ENCODE measurements around the gene CLDN1.

CLDN1 gene

DNA sequence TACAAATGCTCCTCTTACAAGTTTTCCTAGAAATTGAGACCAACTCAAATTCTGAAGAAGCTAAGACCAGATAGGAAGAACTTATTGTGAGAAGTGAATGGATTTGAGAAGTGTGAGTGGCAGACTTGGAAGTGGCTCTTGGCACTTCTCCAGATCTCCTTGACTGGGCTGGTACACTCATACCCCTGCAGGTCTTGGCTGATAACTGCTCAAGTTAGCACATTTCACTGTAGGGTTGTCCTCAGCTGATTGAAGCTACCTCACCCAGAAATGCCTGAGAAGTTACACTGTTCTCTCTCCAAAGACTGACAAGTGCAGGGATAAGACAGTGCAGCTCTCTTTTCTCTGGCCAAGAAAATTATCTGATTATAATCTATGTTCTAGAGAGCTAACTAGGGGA is 16.5 kb upstream of the CLDN1 start:
- TF ChIP-seq, protein P1, sequence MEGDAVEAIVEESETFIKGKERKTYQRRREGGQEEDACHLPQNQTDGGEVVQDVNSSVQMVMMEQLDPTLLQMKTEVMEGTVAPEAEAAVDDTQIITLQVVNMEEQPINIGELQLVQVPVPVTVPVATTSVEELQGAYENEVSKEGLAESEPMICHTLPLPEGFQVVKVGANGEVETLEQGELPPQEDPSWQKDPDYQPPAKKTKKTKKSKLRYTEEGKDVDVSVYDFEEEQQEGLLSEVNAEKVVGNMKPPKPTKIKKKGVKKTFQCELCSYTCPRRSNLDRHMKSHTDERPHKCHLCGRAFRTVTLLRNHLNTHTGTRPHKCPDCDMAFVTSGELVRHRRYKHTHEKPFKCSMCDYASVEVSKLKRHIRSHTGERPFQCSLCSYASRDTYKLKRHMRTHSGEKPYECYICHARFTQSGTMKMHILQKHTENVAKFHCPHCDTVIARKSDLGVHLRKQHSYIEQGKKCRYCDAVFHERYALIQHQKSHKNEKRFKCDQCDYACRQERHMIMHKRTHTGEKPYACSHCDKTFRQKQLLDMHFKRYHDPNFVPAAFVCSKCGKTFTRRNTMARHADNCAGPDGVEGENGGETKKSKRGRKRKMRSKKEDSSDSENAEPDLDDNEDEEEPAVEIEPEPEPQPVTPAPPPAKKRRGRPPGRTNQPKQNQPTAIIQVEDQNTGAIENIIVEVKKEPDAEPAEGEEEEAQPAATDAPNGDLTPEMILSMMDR (IDR thresholded peaks at IDR 0.05; ENCODE audit: borderline replicate concordance, control extremely low read depth, extremely low read depth, insufficient read depth, missing control alignments) = no peak
- in situ Hi-C loops (cut with MboI; ENCODE audit: low sequenced_read_pairs, unreplicated experiment) = no loop called here
- no peak for DNase-seq (ENCODE audit: low spot score)

DNA sequence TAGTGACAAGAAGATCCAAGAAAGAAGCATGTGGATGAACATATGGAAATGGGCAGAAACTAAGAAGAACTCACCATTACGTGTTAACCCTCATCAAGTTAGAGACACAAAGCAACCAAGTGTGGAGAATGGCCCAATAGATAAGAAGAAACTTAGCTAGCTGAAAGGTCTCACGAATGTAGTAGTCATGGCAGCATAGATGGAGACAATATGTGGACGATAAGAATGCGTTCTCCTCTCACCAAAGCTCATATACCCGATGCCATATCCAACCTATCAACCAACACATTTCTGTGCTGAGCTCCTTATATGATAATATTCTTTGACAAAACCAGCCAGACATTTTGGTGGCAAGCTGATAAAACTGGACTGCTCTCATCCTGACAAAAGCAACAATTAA is 15.1 kb upstream of the CLDN1 start:
- no peak for DNase-seq (ENCODE audit: low spot score)
- TF ChIP-seq, protein P1 (IDR thresholded peaks at IDR 0.05; ENCODE audit: borderline replicate concordance, control extremely low read depth, extremely low read depth, insufficient read depth, missing control alignments) = no peak
- in situ Hi-C loops (cut with MboI; ENCODE audit: low sequenced_read_pairs, unreplicated experiment) = no loop called here

DNA sequence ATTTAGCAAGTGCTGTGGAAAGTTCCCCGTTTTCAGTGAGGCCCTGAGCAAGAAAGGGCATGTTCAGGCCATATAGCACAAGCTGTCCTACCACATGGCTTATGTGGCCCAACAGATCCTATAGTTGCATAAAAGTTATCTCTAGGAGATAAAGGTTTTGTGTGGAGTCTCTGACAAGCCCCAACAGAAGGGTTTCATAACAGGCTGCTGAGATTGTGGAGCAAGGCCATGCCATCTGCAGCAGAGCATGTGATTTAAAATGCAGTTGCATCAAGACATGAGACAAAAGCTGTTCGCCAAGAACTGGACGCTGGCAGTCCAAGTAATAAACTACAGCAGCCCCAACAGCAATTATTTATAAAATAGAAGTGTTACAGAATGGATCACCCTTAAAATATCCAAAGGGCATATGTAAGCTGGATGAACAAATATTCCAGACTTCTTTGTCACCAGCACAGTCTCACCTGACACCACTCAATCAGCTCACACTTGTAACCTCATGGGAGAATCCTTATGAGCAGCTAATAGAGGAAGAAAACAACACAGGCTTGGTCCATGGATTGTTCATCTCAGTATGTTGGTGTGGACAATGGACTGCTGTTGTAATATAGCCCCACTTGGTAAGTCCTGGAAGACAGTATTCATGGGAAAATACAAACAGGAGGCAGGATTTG is 14.4 kb upstream of the CLDN1 start:
- DNase-seq (ENCODE audit: low spot score) = no peak
- in situ Hi-C loops (cut with MboI; ENCODE audit: low sequenced_read_pairs, unreplicated experiment) = no loop called here
- TF ChIP-seq, protein P1 (IDR thresholded peaks at IDR 0.05; ENCODE audit: borderline replicate concordance, control extremely low read depth, extremely low read depth, insufficient read depth, missing control alignments) = no peak

DNA sequence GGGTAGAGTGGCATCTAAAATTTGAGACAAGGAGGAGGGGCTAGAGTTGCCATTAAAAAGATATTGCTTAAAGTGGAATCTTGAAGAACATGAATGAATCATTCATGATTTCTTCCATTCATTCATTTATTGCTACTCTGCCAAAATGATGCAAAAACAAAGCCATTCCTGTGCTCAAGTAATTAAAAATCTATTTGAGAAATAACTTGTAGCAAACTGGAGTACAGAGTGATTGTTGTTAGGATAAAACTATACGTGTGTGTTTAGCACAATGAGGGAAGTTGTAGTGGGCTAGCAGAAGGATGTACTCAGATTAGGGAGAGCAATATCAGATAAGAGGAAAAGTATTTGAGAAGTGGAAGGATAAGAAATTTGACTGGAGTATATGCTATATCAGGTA is 11.7 kb upstream of the CLDN1 start:
- in situ Hi-C loops (cut with MboI; ENCODE audit: low sequenced_read_pairs, unreplicated experiment) = no loop called here
- TF ChIP-seq, protein P1 (IDR thresholded peaks at IDR 0.05; ENCODE audit: borderline replicate concordance, control extremely low read depth, extremely low read depth, insufficient read depth, missing control alignments) = no peak
- DNase-seq (ENCODE audit: low spot score) = no peak

DNA sequence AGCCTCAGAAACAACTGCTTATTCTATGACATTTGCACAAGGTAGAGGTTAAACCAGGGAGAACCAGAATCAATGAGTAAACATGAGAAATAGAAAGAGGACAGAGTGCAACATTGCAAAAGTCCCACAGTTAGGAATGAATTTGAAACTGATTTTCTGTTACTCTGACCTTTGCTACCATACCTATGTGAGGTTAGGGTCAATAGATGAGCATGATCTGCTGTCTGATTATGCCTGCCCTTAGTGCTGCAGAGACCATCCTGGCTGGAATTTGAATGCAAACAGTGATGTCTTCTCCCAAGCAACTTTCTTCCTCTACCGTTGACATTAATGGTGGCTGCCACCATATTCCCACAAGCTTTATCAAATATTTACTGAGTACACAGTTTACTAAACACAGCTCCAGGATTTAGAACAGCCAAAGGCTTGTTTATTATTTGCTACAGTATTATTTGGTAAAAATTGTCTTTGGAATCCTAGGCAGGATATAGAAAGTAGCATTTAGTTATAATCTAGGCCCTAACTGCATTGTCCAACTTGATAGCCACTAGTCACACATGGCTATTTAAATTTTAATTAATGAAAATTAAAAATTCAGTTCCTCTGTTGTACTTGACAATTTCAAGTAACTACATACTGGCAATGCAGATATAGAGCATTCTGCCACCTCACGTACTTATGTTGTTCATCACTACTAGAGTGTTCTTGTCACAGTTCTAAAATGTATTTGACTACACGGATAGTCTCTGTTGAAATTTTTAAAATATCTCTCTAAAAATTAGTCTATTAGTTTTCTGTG is 8.9 kb upstream of the CLDN1 start:
- in situ Hi-C loops (cut with MboI; ENCODE audit: low sequenced_read_pairs, unreplicated experiment) = no loop called here
- no peak for DNase-seq (ENCODE audit: low spot score)

DNA sequence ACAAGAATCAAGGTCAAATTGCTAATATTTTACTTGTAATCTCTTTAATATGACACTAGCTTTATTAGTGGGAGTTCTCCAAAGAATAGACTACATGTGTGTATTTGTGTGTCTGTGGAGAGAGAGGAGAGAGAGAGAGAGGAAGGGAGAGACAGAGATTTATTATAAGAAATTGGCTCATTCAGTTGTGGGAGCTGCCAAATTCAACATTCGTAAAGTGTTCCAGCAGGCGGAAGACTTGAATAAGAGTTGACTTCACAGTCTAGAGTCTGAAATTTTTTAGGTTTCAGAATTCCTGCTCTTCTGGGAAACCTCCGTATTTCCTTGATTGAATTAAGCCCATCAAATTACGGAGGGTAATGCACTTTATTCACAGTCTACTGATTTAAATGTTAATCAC is 4.7 kb upstream of the CLDN1 start:
- in situ Hi-C loops (cut with MboI; ENCODE audit: low sequenced_read_pairs, unreplicated experiment) = no loop called here
- DNase-seq (ENCODE audit: low spot score) = no peak
- TF ChIP-seq, protein P1 (IDR thresholded peaks at IDR 0.05; ENCODE audit: borderline replicate concordance, control extremely low read depth, extremely low read depth, insufficient read depth, missing control alignments) = no peak

More for the DNA sequence above, 8.9 kb upstream of the CLDN1 start:
- TF ChIP-seq, protein P1 (IDR thresholded peaks at IDR 0.05; ENCODE audit: borderline replicate concordance, control extremely low read depth, extremely low read depth, insufficient read depth, missing control alignments) = no peak
